Hematopoietic multipotent progenitor cell treated with erythropoietin and hydrocortisone succinate and interleukin-3 and kit ligand, for 8 days (in vitro differentiated cells): Measurements from ENCODE around the gene CCDC50.

ENCODE experiments used
- DNase-seq: peaks from one replicate; pipeline ENCODE4 v3.0.0-alpha.2; 2015

The CCDC50 gene

DNA sequence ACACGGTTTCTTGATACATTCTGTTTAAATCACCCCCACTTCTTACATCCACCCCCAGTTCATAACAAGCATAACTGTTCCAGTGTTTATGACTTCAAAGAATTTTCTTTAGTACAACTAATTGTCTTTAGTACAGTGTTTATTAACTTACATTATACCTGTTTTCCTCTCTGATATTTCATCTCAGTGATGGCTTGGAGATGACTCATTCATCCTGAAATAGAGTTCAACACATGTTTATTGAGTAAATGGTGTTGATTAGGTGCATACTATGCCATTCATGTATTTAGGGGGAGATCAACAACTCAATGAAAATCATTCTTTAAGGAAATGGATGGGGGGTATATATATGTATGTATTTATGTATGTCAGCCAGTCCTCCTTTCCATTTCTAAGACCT, 22.8 kb downstream of the CCDC50 start:
- DNase-seq = no peak

DNA sequence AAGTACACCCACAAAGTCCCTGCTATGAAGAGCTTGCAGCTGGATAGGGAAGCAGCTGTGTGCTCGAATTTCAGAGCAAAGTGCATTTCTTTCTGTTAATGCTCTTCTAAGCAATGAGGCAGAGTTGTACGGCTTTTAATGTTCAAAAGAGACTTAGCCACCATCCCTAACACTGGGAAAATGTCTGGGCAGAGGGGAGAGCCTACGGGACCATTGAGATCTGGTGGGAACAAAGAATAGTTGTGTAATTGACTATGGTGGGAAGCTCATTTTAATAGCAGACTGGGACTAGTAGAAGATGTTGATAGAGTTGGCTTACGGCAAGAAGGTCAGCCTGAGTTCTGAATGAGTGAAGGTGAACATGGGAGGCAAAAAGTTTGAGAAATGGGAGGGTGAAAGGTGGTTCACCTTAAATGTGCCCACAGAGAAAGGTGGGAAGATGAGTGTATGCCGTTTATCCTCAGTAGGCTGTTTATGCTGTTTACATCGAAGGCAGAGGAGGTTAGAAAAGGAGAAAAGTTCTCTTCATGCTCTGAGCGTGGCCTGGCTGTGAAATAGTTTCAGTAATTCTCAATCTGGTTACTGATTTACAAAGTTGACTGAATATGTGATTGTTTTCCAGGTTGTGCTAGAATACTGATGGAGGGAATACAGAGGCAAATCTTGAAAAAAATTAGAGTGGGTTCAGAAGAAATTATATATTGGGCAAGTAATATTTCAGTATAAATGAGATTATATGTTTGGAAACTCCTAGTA, 24.0 kb downstream of the CCDC50 start:
- DNase-seq = no peak

DNA sequence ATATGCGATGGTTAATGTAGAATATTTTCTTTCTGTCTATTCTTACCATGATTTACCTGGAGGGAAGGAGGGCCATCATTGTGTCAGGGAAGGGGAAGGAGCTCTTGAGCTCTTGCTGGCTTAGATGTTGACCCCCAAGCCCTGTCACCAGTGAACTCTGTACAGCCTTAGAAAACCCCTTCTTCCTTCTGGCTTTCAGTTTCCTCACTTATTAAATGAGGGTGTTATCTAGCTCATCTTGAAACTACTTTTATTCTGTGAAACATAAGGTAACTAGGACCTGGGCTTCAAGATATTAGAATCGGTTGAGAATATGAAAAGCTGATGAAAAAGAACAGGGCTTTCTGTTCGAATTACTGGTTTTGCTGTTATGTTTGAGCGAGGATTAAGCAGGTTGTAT, 26.2 kb downstream of the CCDC50 start:
- no peak for DNase-seq

DNA sequence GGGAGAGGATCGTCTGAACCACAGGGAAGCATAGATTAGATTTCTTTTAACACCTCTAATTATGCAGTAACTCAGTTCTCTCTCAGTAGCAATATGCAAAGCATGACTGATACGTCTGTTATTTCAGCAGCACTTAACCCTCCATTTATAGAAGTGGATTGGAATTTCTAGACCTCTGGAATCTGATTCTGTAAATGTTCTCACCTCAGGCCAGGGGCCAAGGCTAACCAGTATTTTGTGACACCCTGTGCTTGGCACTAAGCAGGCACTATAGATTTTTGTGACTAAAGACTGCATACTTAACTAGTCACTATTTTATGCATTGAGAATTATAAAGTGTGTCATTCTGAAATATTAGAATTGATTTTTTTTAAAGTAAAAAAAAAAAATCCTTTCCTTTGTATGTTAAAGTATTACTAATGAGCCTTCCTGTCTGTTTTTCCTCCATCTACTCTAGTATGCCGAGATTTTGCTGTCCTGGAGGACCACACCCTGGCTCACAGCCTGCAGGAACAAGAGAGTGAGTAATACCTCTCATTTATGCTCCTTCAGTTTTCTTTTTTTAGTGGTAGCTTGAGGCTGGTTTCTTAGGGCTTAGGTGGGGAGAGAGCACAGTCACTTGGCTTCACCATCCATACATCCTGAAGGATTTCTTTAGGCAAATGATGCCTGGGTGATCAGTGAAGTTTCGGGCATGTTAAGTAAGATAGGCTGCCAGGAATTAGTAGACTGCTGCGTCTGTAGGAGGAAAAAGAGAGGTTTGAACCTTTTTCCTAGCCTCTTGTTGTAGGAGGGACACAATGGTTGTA, 27.6 kb downstream of the CCDC50 start:
- no peak for DNase-seq

DNA sequence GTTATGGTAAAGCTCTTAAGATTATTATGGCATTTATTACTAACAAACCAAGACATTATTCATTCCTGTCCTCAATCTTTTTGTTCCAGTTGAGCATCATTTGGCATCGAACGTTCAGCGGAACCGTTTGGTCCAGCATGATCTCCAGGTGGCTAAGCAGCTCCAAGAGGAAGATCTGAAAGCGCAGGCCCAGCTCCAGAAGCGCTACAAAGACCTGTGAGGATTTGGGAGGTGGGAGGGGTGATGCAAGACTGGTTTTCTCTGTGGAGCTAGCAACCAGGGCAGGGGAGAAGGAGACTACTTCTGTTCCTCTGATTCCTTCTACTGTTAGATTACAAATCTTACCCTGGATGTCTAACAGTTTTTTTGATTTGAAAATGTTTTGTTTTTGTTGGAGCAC, 28.7 kb downstream of the CCDC50 start:
- no peak for DNase-seq

DNA sequence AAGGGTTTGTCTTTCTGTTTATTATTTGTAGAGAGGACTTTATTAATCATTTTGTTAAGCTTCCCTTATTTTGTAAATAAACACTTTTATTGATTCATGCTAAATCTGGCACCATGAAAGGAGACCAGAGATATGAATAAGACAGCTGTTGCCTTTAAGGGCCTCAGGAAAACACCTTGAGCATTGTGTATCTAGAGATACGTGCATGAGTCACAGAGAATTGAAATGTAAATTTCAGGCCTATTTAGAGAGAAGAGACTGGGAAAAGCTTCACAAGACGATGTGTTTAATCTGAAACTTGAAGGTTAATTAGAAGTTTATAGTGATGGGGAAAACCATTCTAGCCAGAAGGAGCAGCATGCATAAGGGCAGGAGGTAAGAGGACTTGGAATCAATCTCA, 29.7 kb downstream of the CCDC50 start:
- DNase-seq = no peak

DNA sequence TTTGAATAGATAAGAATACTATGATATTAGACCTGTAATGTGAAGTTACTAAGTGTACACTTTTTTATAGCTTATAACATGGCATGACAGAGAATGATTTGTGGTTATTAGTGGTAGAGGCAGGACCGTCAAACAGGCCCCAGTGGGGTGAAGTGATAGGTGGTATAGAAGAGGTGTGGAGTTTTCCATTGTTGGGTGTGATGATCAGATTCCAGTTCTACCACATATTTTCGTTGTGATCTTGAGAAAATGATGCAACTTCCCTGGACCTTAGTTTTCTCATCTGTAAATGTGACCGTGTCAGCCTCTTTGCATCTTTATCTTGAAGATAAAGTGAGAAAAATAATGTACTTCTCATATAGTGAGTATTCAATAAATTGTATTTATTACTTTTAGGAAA, 31.4 kb downstream of the CCDC50 start:
- DNase-seq = no peak

DNA sequence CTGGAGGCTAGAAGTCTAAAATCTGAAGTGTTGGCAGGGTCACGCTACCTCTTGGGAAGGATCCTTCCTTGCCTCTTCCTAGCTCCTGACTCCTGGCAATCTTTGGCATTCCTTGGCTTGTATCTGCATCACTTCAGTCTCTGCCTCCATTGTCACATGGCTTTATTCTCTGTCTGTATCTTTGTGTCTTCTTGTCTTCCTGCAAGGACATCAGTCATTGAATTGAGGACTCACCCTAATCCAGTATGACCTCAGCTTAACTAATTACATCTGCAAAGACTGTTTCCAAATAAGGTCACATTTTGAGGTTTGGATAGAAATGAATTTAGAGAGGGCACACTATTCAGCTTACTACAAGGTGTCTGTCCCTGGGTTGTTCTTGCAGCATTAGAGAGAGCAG, 32.3 kb downstream of the CCDC50 start:
- DNase-seq = no peak

DNA sequence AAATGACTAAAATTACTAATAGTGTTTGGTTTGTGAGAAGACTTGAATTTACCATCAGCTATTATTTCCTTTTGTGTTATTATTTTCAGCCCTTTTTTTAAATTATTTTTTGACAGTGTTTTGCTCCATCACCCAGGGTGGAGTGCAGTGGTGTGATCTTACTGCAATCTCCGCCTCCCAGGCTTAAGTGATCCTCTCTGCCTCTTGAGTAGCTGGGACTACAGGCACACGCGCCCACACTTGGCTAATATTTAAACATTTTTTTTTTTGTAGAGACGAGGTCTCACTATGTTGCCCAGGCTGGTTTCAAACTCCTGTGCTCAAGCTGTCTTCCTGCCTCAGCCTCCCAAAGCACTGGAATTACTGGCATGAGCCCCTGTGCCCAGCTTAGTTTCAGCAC, 32.8 kb downstream of the CCDC50 start:
- no peak for DNase-seq

DNA sequence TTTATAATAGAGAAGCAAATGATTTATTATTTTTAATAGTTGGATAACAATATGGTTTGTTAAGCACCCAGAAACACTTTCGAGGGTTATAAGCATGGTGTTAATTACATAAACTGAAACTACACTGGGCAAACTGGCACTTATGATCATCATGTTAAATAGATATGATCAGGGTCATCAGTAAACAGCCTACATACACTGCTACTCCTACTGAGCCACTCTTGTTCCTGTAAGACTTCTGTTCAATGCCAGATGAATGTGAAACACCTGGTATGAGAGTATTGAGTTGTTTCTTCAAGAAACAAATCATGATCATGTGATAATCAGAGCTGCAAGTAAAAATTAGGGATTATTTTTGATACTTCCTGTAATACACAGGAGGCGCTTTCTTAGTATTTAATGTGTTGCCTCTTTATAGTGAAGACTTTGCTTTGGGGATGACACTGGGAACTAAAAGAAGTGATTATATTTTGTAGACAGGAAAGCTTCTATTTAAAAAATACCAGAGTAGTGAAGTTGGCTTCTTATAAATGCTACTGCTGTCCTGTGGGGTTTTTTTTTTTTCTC, 33.4 kb downstream of the CCDC50 start:
- no peak for DNase-seq

DNA sequence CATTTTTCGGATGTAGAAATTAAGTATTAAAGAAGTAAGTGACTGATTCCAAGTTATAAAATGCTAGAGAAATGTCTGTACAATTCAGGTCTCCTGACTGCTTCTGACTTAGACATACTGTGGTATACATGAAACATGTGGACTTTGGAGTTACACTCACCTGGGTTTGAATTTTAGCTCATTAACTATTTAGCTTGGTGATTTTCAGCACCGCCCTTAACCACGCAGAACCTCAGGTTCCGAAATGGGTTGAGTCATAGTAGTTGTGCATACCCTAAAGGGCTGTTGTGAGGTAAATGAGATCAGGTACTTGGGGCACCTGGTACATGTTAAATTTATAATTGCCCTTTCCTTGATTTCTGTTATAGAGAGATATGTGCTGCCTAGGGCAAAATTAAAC, 34.0 kb downstream of the CCDC50 start:
- DNase-seq = no peak

DNA sequence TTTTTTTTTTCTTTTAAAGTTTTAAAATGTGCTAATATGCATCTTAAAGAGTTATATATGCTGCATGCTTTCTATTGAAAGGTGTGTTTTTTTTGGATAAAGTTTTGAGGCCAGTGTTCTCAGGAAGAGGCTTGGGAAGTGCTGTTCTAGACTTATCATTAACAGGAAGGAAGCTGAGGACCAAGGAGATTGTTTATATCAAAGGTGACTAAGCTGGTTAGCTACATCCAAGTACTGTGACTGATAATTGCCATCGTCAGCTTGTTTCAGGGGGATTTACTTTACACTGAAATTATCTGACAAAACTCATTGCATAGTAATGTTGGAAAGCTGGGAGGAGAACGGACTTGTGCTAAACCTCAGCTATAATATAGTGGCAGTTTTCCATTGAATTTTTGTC, 37.5 kb downstream of the CCDC50 start:
- DNase-seq = no peak

DNA sequence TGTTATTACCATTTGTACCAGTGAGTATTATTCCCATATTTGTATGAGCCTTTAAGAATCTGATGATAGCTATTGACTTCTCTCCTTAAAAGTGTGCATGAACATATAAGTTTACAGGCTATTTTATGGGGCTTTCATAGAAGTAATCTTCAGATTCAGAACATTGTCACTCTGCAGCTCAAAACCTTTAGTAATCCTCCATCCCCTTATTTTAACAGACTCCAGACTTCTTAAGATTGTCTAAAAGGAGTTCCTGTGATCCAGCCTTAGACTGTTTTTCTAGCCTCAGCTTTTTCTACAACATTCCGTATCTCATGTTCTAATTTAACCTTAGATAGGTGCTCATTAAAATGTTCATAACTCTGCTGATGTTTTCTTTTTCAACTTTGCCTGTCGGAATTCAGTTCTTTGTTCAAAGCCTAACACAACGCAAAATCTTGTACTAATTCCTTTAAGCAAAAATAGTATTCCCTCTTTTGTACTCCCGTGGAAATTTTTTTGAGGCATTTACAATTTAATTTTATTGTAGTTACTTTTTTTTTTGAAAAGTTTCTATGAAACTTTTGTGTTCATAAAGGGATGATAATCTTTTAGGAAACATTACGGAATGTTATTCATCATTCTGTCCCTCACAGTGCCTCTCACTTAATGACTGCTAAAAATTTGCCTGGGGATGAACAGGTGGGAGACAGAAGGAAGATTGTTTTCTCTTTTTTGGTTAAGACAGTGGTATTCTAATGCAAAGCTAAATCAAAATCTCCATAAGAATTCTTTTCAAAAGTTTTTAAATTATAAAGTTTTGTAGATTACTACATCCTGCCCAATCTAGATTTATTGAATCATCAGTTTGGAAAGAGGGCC, 39.8 kb downstream of the CCDC50 start:
- DNase-seq = no peak

DNA sequence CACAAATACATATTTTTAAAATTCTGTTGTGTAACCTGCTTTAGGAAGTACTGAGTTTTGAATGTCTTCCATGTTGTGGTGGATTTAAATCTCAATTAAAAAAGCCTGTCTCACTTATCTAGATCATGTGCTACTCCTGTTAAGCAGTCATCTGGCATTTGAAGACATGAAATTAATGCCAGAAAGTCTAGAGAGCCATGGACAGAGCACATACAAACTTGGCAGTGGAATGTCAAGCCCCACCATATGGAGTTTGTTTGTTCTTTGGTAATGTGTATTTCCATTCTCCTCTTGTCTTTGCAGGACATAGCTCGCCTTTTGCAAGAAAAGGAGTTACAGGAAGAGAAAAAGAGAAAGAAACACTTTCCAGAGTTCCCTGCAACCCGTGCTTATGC, 40.4 kb downstream of the CCDC50 start:
- no peak for DNase-seq

DNA sequence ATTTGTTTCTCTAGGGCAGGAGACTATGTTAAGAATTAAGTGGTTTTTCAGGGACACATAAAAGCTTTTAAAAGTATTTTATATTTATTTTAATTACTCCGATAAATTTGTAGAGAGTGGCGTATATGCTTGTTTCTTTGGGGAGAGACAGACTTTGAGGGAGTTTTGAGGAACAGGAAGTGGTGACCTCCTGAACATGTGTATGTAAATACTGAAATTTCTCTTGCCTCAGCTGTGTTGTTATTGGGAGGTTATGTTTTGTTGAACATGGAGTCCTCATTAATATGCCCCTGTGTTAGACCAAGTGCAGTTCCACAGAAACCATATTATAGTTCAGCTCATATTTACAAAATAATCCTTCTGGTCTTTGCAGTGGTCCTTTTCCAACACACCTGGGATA, 42.9 kb downstream of the CCDC50 start:
- DNase-seq = no peak

DNA sequence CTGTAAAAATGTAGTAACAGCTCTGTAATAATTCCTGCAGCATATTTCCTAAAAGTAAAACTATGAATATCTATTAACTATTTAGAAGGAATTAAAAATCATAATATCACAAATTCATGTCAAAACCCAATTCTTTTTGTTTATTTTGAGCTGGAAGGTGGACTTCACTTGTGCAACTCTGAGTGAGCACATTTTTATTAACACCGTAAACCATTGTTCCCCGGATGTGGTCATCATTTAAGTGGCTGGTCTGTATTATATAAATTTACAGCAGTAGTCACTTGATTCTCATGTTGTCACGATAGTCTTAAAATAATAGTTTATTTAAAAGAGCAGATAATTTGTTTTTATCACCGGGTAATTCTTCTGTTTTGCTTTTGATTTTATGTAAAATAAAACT, 44.1 kb downstream of the CCDC50 start:
- no peak for DNase-seq

DNA sequence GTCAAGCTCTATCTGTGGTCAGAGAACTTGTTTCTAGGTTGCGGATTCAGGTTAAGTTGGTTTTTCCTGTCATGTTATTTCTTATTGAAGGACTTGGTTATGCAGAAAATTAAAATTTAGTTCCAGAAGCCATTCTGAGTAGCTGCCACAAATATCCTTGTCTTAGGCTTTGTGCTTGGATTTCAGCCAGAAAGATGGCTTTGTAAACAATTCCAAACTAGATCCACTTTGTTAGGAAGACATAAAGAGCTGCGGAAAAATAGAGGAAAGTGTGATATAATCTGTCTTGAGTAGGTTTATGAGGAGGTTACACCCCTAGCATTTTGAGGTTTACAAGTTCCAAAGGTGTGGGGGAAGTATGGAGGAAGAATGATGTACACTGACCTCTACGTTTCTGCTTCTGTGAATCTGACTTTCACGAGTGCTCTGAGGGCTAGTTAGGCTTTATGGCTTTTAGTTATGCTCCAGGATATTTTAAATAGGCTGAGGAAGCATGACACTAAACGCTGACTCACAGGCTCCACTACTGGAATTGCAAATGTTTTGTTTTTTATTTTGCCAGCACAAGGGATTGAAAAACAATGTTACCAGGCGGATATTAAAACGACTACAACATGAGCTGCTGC, 47.4 kb downstream of the CCDC50 start:
- DNase-seq = no peak

DNA sequence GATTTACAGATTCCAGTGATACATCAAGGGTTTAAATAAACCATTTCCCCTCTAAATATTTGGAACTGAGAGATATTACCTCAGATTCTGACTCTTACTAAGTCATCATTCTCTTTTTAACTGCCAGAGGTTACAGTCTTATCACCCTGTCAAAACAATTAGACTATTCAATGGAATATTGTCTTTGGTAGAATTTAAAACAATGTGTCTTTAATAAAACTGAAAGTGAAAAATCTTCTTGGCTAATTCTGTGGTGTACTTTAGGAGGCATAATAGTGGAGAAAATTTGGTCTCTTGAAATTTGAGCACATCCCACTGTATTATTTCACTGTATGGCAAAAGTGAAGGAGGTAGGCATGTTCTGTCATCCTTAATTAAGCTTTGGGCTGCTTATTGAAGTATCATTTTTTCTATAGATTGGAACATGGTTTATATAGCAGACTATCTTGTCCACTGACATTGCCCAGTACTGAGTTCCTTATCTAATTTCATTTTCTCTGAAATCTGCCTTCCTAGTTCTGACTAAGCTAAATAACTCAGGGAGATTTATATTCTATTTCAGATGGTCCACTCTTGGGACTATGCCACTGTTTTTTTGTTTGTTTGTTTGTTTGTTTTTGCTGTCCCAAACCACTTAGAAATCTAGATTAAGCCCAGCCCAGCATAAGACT, 49.1 kb downstream of the CCDC50 start:
- no peak for DNase-seq

DNA sequence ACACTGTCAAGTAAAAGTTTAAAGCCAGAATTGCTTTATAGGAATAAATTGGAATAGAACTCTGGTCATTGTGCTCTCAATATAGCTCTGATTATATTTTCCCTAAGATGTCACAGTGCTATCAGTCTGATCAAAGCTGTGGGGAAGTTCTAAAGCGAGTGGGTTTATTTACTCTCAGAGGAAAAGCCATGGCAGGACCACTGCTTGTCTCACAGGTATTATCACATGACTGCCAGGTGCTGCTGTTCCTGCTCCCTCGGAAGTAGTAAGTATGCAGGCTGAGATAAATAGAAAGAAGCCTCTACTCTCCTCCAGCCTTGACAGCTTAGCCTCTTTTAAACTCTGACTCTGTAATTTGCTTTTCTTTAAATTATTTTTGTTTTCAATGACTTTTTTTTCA, 50.3 kb downstream of the CCDC50 start:
- DNase-seq = no peak

DNA sequence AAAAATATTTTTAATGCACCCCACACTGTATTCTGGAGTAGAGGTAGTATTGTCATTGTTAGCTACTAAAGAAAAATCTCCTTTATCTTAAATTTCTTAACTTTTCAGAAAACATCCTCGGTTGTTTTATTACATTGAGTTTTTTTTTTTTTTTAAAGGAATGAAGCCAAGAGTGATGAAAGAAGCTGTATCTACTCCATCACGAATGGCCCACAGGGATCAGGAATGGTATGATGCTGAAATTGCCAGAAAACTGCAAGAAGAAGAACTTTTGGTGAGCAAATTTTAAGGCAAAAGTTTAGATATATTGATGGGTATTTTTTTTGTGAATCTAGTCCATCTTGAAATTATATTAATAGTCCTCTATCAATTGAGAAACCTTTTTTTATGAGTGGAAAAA, 50.8 kb downstream of the CCDC50 start:
- DNase-seq = no peak

DNA sequence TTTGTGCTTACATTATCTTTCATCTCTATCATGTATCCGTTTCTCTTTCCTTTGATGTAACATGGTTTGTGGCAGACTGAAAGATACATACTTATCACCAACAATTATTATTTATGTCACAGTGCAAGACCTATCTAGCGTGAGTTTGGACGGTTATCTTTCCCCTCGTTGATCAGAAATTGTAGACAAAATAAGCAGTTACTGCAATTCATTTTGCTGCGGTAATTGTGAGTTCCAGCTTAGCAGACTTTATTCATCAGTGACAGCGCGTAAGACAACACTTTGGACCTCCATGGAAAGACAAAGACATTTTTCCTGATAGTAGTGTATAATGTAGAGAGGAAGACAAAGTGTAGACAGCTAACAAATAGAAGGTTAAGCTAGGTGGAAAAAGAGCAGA, 52.1 kb downstream of the CCDC50 start:
- DNase-seq = no peak

DNA sequence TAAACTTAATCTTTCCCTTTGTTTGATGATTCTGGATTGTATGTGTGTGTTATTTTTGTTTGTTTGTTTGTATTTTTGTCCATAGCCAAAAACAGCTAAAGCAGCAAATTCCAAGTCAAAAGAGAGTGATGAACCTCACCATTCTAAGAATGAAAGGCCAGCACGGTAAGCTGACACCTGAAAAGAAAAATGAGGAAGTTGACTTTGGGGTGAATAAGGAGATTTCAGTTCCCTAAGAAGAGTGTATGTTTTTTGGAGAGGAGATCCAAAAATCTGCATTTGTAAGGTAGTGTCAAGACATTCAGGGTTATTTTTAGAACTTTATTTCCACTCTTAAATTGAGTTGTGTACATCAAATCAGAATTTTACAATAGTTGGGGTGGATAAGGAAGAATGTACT, 53.5 kb downstream of the CCDC50 start:
- no peak for DNase-seq
